Mesendoderm (in vitro differentiated cells): Measurements from ENCODE around the gene PLCL1.
A peak's percentile ranks its signal among the peaks of the same experiment; 100 is the strongest.

Experiments used
- DNase-seq: peaks from one replicate; pipeline ENCODE4 v3.0.0; 2013
- H2AK5ac ChIP-seq: 2 replicates; pipeline ENCODE4 v1.6.1; 2013; ENCODE audit warnings: low read length, inconsistent platforms
- H2BK120ac ChIP-seq: 2 replicates; pipeline ENCODE4 v1.6.1; 2013; ENCODE audit warnings: low read depth, mild to moderate bottlenecking, low read length, moderate library complexity, mixed read lengths
- H2BK15ac ChIP-seq: replicated peaks from 2 replicates; pipeline ENCODE4 v1.6.1; 2013; ENCODE audit warnings: low read depth, mild to moderate bottlenecking, moderate library complexity
- H2BK5ac ChIP-seq: 2 replicates; pipeline ENCODE4 v1.6.1; 2013; ENCODE audit warnings: low read length, inconsistent platforms
- H3K18ac ChIP-seq: 2 replicates; pipeline ENCODE4 v1.6.1; 2013; ENCODE audit warnings: mild to moderate bottlenecking, low read length, mixed read lengths
- H3K23ac ChIP-seq: one replicate; pipeline ENCODE4 v1.6.1; 2013; ENCODE audit warnings: low read length
- H3K27ac ChIP-seq: 2 replicates; pipeline ENCODE4 v1.5.1; 2013; ENCODE audit warnings: low read depth, mild to moderate bottlenecking, inconsistent platforms, low read length, moderate library complexity
- H3K27me3 ChIP-seq: 2 replicates; pipeline ENCODE4 v1.6.1; 2013; ENCODE audit warnings: low read length, control low read depth, mild to moderate bottlenecking, inconsistent platforms; ENCODE audit not compliant: insufficient read depth, poor library complexity
- H3K36me3 ChIP-seq: 2 replicates; pipeline ENCODE4 v1.6.1; 2013; ENCODE audit warnings: low read length, inconsistent platforms; ENCODE audit not compliant: control insufficient read depth, insufficient read depth
- H3K4ac ChIP-seq: one replicate; pipeline ENCODE4 v1.6.1; 2013; ENCODE audit warnings: low read depth, mild to moderate bottlenecking, low read length, moderate library complexity
- H3K4me1 ChIP-seq: 2 replicates; pipeline ENCODE4 v1.6.1; 2013; ENCODE audit warnings: low read depth, low read length, inconsistent platforms; ENCODE audit not compliant: control insufficient read depth
- H3K4me2 ChIP-seq: 2 replicates; pipeline ENCODE4 v1.6.1; 2013; ENCODE audit warnings: low read length
- H3K4me3 ChIP-seq: 2 replicates; pipeline ENCODE4 v1.5.1; 2013; ENCODE audit warnings: mild to moderate bottlenecking, low read length
- H3K56ac ChIP-seq: one replicate; pipeline ENCODE4 v1.6.1; 2013; ENCODE audit warnings: low read length
- H3K79me1 ChIP-seq: 2 replicates; pipeline ENCODE4 v1.6.1; 2013; ENCODE audit warnings: low read length, inconsistent platforms
- H3K79me2 ChIP-seq: 2 replicates; pipeline ENCODE4 v1.6.1; 2013; ENCODE audit warnings: mild to moderate bottlenecking, low read length; ENCODE audit not compliant: control insufficient read depth, insufficient read depth
- H3K9ac ChIP-seq: 2 replicates; pipeline ENCODE4 v1.6.1; 2013; ENCODE audit warnings: low read length, inconsistent platforms
- H4K5ac ChIP-seq: one replicate; pipeline ENCODE4 v1.6.1; 2013; ENCODE audit warnings: low read length
- H4K8ac ChIP-seq: one replicate; pipeline ENCODE4 v1.6.1; 2013; ENCODE audit warnings: low read depth, mild to moderate bottlenecking, control low read depth, low read length, moderate library complexity
- WGBS: extraction: QIAGEN DNeasy Blood & Tissue Kit; methylation state at CpG from one replicate; pipeline ENCODE4 v1.1.7; 2013; ENCODE audit warnings: low lambda C conversion rate, missing lambda C conversion rate; ENCODE audit not compliant: insufficient coverage; ENCODE audit errors: extremely low coverage; 5-methylcytosine and 5-hydroxymethylcytosine counted together

The PLCL1 gene

GRCh38 chr2:197985029-197985638 lies 180.7 kb downstream of the PLCL1 start:
- no peak overlapping the region for H4K8ac ChIP-seq
- H3K4me1 ChIP-seq = no peaks in the 10 kb centered on the region
- no peaks in the 10 kb centered on the region for H3K27me3 ChIP-seq
- no peak overlapping the region for H3K4me3 ChIP-seq
- no peak overlapping the region for H3K18ac ChIP-seq
- WGBS = no CpG with 5 or more reads among the region's 2 CpGs
- DNase-seq = no peak
- H3K23ac ChIP-seq = no peak overlapping the region
- H3K27ac ChIP-seq = no peak overlapping the region
- H3K56ac ChIP-seq = no peak overlapping the region
- H3K4ac ChIP-seq = no peak overlapping the region
- no peaks in the 10 kb centered on the region for H3K79me2 ChIP-seq
- H2BK15ac ChIP-seq = no peak overlapping the region
- no peak overlapping the region for H2BK120ac ChIP-seq
- H4K5ac ChIP-seq = no peak overlapping the region
- H3K4me2 ChIP-seq = no peak overlapping the region
- H3K9ac ChIP-seq = no peak overlapping the region
- H2BK5ac ChIP-seq = no peak overlapping the region
- H3K36me3 ChIP-seq = no peaks in the 10 kb centered on the region
- no peaks in the 10 kb centered on the region for H3K79me1 ChIP-seq
- no peak overlapping the region for H2AK5ac ChIP-seq

- no peak overlapping the region for H3K27ac ChIP-seq
- no peak overlapping the region for H4K8ac ChIP-seq
- no peak overlapping the region for H3K4me2 ChIP-seq
- no peak overlapping the region for H2AK5ac ChIP-seq
- H3K9ac ChIP-seq = no peak overlapping the region
- no peaks in the 10 kb centered on the region for H3K4me1 ChIP-seq
- no peak overlapping the region for H3K4ac ChIP-seq
- DNase-seq = no peak
- H3K36me3 ChIP-seq = no peaks in the 10 kb centered on the region
- H3K79me2 ChIP-seq = no peaks in the 10 kb centered on the region
- H3K27me3 ChIP-seq = no peaks in the 10 kb centered on the region
- no peaks in the 10 kb centered on the region for H3K79me1 ChIP-seq
- H3K23ac ChIP-seq = no peak overlapping the region
- H3K18ac ChIP-seq = no peak overlapping the region
- no peak overlapping the region for H3K56ac ChIP-seq
- no peak overlapping the region for H2BK120ac ChIP-seq
- no CpG with 5 or more reads among the region's 3 CpGs for WGBS
- no peak overlapping the region for H3K4me3 ChIP-seq
- no peak overlapping the region for H2BK15ac ChIP-seq
- no peak overlapping the region for H2BK5ac ChIP-seq
- no peak overlapping the region for H4K5ac ChIP-seq
Observed at GRCh38 chr2:197986977-197987376, 182.6 kb downstream of the PLCL1 start.

GRCh38 chr2:197990356-197990755 lies 186.0 kb downstream of the PLCL1 start:
- Histone ChIP-seq H3K79me2 (no peaks in the 10 kb centered on the region), H4K8ac (no peak overlapping the region), H3K27me3 (no peaks in the 10 kb centered on the region), H3K4ac (no peak overlapping the region), H4K5ac (no peak overlapping the region), H2BK120ac (no peak overlapping the region), H3K4me1 (no peaks in the 10 kb centered on the region), H2AK5ac (no peak overlapping the region), H3K4me3 (no peak overlapping the region), H3K36me3 (no peaks in the 10 kb centered on the region), H3K18ac (no peak overlapping the region), H2BK15ac (no peak overlapping the region), H3K4me2 (no peak overlapping the region), H3K27ac (no peak overlapping the region), H2BK5ac (no peak overlapping the region), H3K23ac (no peak overlapping the region), H3K9ac (no peak overlapping the region), H3K56ac (no peak overlapping the region), H3K79me1 (no peaks in the 10 kb centered on the region)
- no CpG with 5 or more reads among the region's 2 CpGs for WGBS
- no peak for DNase-seq

DNA sequence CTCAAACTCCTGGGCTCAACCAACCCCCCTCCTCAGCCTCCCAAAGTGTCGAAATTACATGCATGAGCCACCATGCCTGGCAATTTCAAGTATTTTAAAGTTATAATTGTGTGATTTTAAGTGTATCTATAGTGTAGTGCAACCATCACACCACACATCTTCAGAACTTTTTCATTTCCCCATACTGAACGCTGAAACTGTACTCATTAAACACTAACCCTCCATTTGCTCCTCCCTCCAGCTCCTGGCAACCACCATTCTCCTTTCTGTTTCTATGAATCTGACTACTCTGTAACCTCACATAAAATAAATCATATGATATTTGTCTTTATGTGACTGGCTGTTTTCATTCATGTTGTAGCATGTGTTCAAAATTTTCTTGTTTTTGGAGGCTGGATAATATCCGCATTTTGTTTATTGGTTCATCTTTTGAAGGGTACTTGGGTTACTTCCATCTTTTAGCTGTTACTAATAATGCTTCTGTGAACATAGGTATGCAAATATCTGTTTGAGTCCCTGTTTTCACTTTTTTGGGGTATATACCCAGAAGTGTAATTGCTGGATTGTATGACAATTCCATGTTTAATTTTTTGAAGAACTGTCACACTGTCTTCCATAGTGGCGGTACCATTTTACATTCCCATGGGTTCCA lies 188.2 kb downstream of the PLCL1 start:
- no peak overlapping the region for H3K4ac ChIP-seq
- H3K27ac ChIP-seq = no peak overlapping the region
- no peak for DNase-seq
- H3K4me3 ChIP-seq = no peak overlapping the region
- H2AK5ac ChIP-seq = no peak overlapping the region
- H3K18ac ChIP-seq = no peak overlapping the region
- H3K79me1 ChIP-seq = no peaks in the 10 kb centered on the region
- H4K5ac ChIP-seq = no peak overlapping the region
- H3K4me1 ChIP-seq = no peaks in the 10 kb centered on the region
- H3K23ac ChIP-seq = no peak overlapping the region
- no peak overlapping the region for H3K56ac ChIP-seq
- H3K79me2 ChIP-seq = no peaks in the 10 kb centered on the region
- no peaks in the 10 kb centered on the region for H3K27me3 ChIP-seq
- no peak overlapping the region for H2BK15ac ChIP-seq
- H4K8ac ChIP-seq = no peak overlapping the region
- WGBS = no CpG with 5 or more reads among the region's 4 CpGs
- H3K4me2 ChIP-seq = no peak overlapping the region
- H3K9ac ChIP-seq = no peak overlapping the region
- H2BK5ac ChIP-seq = no peak overlapping the region
- H3K36me3 ChIP-seq = no peaks in the 10 kb centered on the region
- no peak overlapping the region for H2BK120ac ChIP-seq

- H3K18ac ChIP-seq = no peak overlapping the region
- H3K79me1 ChIP-seq = no peaks in the 10 kb centered on the region
- H3K23ac ChIP-seq = no peak overlapping the region
- no peak overlapping the region for H4K8ac ChIP-seq
- no peak overlapping the region for H2BK15ac ChIP-seq
- H3K4me3 ChIP-seq = no peak overlapping the region
- no peak overlapping the region for H2AK5ac ChIP-seq
- no peak overlapping the region for H3K4me2 ChIP-seq
- no peak overlapping the region for H3K27ac ChIP-seq
- no peak overlapping the region for H3K4ac ChIP-seq
- no peaks in the 10 kb centered on the region for H3K36me3 ChIP-seq
- H3K4me1 ChIP-seq = no peaks in the 10 kb centered on the region
- no peaks in the 10 kb centered on the region for H3K27me3 ChIP-seq
- H3K56ac ChIP-seq = no peak overlapping the region
- no peak overlapping the region for H2BK5ac ChIP-seq
- H4K5ac ChIP-seq = no peak overlapping the region
- no peaks in the 10 kb centered on the region for H3K79me2 ChIP-seq
- no peak overlapping the region for H3K9ac ChIP-seq
- DNase-seq = no peak
- H2BK120ac ChIP-seq = no peak overlapping the region
Observed at GRCh38 chr2:197993363-197993762, 189.0 kb downstream of the PLCL1 start.

DNA sequence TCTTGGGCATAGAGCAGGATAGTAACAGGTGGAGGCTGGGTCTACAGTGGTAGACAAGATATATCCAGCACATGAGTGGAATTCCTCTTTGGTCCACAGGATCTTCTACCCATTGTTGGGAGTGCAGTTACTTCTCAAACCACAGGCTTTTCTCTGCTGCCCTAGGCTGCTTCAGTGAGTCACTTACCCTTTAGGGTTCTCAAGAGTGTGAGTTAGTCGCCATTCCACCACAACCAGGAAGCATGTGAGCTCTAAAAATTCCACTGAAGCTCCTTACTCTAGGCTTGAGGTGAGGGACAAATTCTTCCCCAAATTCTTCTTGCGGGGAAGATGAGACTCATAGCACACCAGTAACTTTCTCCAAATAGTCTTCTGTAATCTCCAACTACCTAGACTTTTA lies 189.4 kb downstream of the PLCL1 start:
- Histone ChIP-seq H3K4ac (no peak overlapping the region), H2AK5ac (no peak overlapping the region), H3K4me3 (no peak overlapping the region), H3K4me1 (no peaks in the 10 kb centered on the region), H3K27ac (no peak overlapping the region), H2BK120ac (no peak overlapping the region), H3K56ac (no peak overlapping the region), H3K18ac (no peak overlapping the region), H2BK5ac (no peak overlapping the region), H3K9ac (no peak overlapping the region), H3K79me2 (no peaks in the 10 kb centered on the region), H2BK15ac (no peak overlapping the region), H4K8ac (no peak overlapping the region), H4K5ac (no peak overlapping the region), H3K4me2 (no peak overlapping the region), H3K23ac (no peak overlapping the region), H3K79me1 (no peaks in the 10 kb centered on the region), H3K36me3 (no peaks in the 10 kb centered on the region), H3K27me3 (no peaks in the 10 kb centered on the region)
- no CpG with 5 or more reads among the region's 2 CpGs for WGBS
- DNase-seq = peak; percentile 81
